Gastrocnemius medialis (tissue), 4 donors: ENCODE data around the gene MLLT10.

Source experiments
- CTCF ChIP-seq, 5 experiments: fragments of 450-650 bp in 3 of 5; fragments of 200-600 bp in 2 of 5; sonication (generic) in 2 of 5; IDR thresholded peaks in 4 of 5; conservative IDR thresholded peaks in 1 of 5; 1 replicate in 4 of 5; 2 replicates in 1 of 5; pipeline ENCODE4 v1.5.1; 2016 to 2019; ENCODE audit warnings: antibody characterized with exemption in 5 of 5, mild to moderate bottlenecking in 3 of 5, moderate library complexity in 3 of 5
- POLR2A ChIP-seq, 2 donors: fragments of 450-650 bp; IDR thresholded peaks; one replicate each; pipeline ENCODE4 v1.6.1; 2017; ENCODE audit warnings: antibody characterized with exemption in 2 of 2, mild to moderate bottlenecking in 2 of 2, moderate library complexity in 2 of 2

- TF ChIP-seq CTCF (IDR thresholded peaks at IDR 0.05 in 4 of 5, conservative IDR thresholded peaks at IDR 0.05 in 1 of 5) (no peak), POLR2A (IDR thresholded peaks at IDR 0.05) (no peak)
Measured at GRCh38 chr10:21724020-21724589, 190.1 kb downstream of the MLLT10 start.
